GM19240 (cell line): ENCODE results near the gene HES1.
"Not testable (repeated sequence)": the region's sequence is repeated elsewhere in the genome, so short reads cannot be mapped to it uniquely, and the experiment has no call there.

ENCODE experiments used
- DNase-seq: peaks from one replicate; pipeline ENCODE4 v3.0.0; 2011; ENCODE audit warnings: low spot score; ENCODE audit not compliant: insufficient read length

Gene HES1

DNA sequence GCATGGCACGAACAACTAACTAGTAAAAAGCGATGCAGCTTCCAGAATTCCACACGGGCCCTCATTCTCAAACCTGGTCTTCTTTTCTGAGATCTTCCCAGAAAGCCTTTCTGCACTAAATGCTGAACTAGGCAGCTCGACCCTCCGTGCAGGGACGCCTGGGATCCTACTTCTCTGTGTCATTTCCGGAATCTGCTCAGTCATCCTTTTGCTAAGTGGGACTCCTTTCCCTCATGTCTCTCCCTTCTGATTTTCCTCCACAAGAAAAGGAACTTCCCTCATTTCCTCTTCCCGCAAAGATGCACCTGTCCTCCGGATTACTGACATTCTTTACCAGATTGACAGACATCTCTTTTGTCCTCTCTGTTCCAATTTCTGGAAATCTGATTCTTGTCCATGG, 9.2 kb upstream of the HES1 start:
- no peak for DNase-seq

DNA sequence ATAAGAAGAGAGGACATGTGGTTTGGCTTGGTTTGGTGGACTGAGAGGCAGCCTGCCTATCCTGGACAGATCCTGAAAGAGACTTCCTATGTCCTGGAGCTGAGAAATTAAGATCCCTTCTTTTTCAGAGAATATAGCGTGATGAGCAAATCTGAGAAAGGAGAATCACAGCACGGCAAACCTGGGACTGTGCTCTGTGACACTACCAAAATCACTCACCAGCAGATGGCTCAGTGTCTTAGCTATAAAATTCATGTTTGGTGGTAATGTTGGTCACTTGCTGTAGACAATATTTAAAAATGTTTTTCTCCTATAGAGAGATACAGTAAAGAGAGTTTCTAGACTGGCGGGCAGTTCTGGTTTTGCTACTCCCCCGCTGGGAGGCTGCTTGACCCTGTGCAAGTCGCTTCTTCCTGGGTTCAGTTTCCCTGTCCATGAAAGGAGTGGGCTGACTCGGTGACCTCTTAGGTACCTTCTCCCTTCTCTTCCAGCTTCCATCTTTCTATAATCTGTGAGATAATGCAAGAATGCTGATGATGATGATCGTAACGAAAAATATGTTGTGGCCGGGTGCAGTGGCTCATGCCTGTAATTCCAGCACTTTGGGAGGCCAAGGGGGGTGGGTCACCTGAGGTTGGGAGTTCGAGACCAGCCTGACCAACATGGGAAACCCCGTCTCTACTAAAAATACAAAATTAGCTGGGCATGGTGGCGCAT, 7.6 kb upstream of the HES1 start:
- DNase-seq: no peak

DNA sequence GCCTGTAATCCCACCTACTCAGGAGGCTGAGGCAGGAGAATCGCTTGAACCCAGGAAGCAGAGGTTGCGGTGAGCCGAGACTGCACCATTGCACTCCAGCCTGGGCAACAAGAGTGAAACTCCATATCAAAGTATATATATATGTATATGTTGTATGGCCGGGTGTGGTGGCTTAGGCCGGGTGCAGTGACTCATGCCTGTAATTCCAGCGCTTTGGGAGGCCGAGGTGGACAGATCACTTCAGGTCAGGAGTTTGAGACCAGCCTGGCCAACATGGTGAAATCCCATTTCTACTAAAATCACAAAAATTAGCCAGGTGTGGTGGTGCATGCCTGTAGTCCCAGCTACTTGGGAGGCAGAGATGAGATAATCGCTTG, 7.0 kb upstream of the HES1 start:
- DNase-seq: not testable (repeated sequence)

DNA sequence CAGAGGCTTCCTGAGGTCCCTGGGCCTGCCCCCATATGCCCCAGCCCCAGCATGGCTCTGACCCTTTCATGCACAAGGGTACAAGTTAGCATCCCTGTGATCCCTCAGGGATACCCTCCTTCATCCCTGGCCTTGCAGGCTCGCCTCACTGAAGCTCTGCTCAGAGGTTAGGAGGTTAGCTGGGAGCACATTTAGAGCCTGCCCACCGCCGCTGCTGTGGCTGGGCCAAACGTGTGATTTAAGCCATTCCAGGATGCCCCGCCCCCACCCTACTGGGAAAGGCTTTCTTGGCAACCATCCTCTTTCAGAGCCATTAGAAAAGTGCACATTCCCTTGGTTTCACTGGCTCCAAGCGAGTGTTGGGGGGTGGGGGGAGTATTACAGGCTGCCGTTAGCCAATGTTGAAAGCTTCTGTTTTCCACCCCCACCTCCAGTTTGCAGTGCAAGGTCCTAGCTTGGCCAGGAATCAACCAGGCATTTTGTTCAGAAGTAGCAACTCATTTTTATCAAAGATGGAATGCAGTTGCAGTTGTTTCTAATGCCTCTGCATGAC, 6.3 kb upstream of the HES1 start:
- DNase-seq: no peak

DNA sequence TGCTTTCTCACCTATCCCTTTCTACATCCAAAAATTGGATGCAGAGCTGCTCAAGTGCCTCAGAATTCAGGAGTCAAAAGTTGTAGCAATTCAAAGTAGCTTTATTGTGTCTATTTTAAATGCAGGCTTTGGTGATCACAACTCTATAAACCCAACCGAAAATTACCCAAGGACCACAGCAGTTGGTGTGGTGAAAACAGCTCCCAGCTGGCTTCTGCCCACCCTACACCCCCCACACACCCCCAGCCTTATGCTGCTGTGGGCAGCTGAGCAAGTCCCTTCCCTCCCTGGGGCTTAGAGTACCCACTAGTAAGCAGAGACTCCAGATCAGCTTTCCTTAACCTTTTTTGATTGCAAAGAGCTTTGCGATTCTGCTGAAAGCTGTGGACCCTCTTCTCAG, 5.8 kb upstream of the HES1 start:
- DNase-seq: no peak

DNA sequence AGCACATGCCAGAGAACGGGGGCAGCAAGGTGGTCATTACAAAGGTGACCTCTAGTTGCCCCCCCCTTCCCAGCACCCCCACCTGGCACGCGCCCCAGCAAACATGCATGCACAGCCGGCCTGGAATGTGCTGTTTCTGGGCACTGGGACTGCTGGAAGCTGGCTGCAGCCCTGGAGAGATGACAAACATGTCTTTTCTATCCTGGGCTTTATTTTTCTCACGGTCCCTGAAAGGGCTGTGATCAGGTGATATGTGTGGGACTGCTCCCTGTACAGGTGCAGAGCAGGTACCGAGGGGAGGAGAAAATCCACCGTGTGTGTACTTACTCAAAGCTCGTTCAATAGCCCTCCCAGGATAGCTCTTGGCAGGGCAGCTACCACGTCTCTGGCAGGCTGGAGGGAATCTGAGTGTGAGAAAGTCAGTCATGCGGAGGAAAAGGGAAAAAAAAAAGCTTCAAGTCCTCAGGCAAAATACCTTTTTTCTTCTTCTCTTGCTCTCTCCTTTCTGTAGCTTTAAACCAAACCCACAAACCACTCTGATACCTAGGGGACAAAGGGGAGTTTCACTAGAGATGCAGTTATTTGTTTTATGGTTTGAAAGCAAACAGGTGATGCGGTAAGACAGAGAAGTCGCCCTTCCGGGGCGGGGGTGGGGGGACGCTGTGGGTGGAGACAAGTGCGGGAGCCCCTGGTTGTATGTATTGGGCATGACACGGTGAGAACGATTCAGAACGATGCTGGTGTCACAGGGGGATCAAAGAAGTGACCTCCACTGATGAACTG, 5.0 kb upstream of the HES1 start:
- no peak for DNase-seq

DNA sequence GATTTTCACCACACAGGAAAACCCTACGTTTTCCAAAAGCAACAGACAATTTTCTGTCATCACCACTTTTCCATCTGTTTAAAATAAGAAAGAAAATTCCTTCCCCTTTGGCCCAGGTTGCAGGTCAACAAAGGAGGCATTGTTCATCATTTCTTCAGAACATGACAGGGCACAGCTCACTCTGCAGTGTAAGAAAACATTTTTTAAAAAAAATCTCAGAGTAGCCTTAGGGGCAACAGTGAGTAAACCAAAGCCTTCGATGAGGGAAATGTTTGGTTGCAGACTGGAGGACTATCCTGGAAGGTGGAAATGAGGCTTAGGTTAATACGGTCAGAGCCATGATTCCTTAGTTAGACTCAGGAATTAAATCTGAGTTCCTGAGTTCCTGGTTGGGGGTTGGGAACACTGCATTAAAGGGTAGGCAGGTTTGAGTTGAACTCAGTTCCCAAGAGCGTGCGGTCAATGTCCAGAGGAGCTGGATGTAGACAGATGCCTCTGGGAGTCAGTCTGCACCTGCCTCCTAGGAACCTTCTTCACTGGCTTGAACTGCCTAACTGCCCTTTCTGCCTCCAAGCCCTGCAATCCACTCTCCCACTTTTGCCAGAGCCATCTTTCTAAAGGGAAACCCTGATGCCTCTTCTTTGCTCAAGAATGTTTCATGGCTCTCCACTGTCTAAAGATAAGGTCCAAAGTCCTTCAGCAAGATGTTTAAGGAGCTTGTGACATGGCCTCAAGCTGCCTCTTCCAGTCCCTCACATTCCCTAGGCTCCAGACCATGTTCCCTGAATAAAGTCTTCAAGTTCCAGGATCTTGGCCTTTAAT, 3.3 kb upstream of the HES1 start:
- DNase-seq: no peak

DNA sequence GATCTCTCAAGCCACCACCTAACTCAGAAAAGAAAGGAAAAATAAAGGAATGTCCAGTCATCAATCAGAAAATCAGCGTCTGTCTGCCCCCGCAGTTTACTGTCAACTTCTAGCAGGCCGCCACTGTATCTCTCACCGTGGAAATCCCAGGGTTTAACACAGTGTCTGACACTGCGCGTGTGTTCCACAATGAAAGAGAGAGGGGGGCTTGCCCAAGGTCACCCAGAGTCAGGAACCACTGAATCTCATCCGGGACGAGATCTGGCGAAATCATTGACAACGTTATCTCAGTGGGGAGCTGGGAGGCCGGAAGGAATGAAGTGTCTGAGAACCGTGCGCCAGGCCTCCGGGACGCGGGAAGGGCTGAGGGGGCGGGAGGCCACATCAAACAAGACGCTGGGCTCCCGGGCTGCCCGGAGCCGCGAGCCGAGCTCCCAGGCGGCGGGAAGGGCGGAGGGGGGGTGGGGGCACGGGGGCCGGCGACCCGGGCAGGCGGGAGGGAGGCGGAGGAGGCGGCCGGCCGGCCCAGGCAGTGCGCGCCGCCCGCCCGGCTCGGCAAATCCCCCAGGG, 2.2 kb upstream of the HES1 start:
- DNase-seq: no peak

DNA sequence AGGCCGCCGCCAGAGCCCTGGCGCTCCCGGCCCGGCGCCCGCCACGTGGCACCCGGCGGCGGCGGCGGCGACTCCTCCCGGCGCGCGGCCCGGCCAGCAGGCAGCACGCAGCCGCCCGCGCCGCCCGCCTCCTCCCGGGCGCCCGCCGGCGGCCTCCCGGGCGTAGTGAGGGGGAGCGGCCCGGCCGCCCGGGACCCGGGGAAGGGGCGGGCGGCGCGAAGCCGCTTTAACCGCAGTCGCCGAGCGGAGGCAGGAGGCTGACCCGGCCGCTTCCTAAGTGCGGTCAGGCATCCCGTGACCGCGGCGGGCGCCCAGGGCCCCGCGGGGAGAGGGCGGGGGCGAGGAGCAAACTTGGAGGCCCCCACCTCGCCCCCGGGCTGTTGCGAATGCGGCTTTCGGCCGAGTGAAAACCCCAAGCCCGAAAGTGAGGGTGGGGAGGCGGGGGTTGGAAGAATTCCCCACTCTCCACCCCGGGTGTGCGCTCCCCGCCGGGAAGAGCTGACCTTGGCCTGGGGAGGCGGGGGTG, 1.7 kb upstream of the HES1 start:
- no peak for DNase-seq

DNA sequence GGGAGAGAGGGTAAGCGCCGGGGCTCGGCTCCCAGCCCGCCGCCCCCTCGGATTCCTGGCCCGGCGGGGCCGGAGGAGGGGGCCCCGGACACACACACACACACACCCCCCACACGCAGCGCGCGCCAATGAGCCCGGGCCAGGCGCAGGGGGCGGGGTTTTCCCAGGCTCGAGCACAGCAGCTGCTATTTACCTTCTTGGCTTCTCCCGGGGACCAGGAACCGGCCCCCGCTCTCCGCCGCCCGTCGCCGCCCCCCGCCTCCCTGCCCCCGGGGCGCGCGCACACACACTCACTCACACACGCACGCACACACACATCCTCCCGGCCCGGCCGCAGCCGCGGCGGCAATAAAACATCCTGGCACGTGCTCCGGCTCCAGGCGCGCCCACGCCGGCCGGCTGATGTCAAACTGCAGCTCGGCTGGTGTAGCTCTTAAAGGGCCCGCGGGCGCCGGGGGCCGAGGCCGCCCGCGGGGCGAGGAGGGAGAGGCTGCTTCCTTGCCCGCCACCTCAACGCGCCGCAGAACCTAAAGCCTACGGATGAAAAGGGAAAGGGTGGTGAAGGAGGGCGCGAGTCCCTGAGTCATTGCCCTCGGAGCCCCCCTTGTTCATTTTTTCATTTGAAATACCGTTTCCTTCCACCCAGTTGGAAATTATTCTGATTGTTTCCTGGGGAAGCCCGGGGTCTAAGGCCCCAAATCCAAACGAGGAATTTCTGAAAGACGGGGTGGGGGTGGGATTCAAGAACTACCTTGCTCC, 1.0 kb upstream of the HES1 start:
- peak; percentile 75 for DNase-seq

DNA sequence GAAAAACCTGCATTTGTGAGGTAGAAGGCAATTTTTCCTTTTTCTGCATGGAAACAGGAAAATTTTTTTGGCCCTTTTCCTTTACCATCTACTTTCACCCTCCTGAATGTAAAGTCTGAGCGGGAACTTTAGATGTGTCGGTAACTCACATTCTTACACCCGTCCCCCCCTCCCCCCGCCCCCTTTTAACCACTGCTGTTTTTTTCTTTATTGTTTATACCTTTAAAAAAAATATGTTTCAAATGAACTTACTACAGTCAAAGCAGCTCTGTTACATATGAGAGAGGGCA, 487 bp upstream of the HES1 start:
- DNase-seq: no peak

DNA sequence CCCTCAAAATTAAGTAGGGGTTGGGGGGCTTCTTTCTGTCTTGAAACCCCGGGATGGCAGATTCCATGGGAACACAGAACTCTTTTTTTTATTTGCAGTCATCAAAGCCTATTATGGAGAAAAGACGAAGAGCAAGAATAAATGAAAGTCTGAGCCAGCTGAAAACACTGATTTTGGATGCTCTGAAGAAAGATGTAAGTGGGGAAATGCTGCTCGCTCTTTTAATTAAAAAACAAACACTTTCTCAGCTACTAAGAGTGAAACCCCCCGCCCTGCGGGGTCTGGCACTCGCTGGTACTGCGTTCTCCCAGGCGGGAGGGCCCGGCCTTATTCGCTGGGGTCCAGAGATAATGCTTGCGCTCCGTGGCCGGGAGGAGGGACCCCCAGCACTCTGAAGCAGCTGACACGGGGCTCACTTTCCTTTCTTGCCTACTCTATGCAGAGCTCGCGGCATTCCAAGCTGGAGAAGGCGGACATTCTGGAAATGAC, 615 bp downstream of the HES1 start:
- no peak for DNase-seq

DNA sequence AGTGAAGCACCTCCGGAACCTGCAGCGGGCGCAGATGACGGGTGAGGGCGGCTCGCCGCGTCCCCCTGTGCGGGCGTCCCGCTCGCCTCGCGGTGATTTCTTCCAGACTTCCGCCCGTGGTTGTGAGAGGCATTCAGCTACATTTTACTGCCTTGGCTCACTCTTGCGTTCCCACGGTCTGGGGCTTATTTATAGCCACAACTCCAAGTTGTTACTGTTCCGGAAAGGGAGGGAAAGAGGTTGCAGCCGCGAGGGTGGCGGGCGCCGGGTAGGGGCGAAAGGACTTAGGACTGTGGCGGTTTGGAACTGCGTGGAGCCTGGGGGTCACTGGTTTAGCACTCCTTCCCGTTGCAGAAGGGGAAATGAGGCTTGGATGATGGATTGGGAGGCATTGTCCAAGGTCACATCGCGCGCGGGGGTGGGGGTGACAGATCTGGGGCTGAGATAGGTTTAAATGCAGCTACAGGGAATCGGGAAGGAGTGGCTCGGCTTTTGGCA, 1.1 kb downstream of the HES1 start:
- no peak for DNase-seq

DNA sequence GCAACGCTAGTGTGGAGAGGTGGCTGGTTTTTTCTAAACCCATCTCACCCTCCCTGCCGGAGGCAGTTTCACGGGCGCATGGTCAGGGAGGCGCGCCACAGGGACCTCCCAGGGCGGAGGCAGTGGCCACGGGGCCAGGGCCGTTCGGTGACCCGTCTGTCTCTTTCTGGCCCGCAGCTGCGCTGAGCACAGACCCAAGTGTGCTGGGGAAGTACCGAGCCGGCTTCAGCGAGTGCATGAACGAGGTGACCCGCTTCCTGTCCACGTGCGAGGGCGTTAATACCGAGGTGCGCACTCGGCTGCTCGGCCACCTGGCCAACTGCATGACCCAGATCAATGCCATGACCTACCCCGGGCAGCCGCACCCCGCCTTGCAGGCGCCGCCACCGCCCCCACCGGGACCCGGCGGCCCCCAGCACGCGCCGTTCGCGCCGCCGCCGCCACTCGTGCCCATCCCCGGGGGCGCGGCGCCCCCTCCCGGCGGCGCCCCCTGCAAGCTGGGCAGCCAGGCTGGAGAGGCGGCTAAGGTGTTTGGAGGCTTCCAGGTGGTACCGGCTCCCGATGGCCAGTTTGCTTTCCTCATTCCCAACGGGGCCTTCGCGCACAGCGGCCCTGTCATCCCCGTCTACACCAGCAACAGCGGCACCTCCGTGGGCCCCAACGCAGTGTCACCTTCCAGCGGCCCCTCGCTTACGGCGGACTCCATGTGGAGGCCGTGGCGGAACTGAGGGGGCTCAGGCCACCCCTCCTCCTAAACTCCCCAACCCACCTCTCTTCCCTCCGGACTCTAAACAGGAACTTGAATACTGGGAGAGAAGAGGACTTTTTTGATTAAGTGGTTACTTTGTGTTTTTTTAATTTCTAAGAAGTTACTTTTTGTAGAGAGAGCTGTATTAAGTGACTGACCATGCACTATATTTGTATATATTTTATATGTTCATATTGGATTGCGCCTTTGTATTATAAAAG, 1.8 kb downstream of the HES1 start:
- no peak for DNase-seq

DNA sequence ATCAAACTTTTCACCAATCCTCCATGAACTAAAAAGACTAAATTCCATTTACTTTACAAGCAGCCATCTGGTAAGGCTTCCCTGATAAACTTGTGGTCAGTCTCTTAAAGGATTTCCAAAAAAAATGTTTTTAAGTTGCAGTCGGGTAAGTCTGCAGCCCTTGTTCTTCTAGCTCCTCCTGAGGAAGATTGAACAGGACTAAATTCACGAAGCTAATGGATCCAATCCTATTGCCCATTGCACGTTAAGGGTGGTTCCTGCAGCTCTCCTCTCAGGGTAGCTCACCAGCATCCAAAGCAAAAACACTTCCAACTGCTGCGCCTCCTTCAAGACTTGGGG, 2.8 kb downstream of the HES1 start:
- no peak for DNase-seq

DNA sequence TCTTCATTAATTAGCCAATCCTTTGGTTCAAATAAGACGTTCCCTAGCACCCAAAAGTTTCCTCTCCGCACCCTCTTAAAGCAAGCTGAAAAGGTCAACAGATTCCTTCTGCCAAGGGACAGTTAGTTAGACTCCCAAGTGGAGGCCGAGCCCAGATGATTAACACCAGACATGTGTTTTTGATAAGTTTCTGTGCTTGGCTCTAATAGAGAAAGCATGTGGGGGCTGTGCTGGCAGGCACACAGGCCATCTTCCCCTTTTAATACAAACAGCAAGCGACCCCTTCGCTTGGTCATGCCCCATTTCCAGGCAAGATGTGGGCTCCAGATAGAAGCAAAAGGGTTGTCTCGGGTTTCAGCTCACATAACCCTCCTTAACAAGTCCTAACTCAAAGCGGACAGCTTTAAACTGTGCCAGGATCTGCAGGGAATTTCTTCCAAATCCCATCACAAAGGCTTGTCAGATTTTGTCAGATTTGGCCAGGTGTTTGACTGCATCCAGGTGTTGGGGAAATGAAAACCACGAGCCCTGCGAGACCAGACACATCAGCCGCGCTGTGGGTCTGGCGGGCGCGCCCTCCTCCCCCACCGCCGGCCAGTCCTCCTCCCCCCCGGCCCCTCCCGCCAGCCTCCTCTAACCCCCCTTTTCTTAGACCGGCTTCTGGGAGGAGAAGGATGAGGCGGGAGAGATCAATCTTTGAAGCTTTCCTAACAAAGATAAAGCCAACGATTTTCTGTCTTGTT, 3.3 kb downstream of the HES1 start:
- DNase-seq: no peak

DNA sequence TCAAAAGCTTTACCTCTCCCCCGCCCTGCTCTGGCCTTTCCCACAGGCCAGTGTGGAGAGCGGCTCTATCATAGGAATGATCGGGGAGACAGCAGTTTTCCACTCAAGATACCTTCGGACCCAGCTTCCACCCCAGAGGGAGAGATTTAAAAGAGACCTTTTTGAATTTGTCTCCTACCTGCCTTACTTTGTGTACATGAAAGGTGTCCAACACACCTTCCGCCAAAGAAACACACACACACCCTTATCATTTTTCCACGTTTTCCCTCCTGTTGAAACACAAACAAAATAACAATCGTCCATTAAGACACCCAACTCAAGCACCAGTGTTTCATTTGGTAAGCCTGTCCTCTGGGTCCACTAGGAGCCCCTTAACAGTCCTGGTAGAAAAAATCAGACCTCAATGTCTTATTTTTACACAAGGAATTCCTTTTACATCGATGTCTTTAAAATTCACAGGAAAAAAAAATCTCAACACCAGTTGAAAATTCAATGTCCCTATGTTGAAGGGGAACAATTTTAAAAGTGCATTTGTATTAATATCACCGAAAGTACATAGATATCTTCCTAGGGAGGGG, 4.0 kb downstream of the HES1 start:
- DNase-seq: no peak
